WERI-Rb-1 (cell line): ENCODE results near the gene MYBBP1A.

Experiments used
- DNase-seq: peaks from one replicate; pipeline ENCODE4 v3.0.0-alpha.2; 2020
- H3K27ac ChIP-seq: fragments of 250-450 bp; sonication (Bioruptor Pico); 2 replicates; pipeline ENCODE4 v1.5.1; 2020; ENCODE audit warnings: mild to moderate bottlenecking, moderate library complexity
- H3K27me3 ChIP-seq: fragments of 250-450 bp; sonication (Bioruptor Pico); 2 replicates; pipeline ENCODE4 v1.5.1; 2021; ENCODE audit warnings: mild to moderate bottlenecking, low read depth, moderate library complexity; ENCODE audit not compliant: insufficient read depth, severe bottlenecking
- H3K36me3 ChIP-seq: fragments of 250-450 bp; sonication (Bioruptor Pico); 2 replicates; pipeline ENCODE4 v1.5.1; 2020; ENCODE audit warnings: mild to moderate bottlenecking, moderate library complexity
- H3K4me3 ChIP-seq: 2 replicates; pipeline ENCODE4 v1.5.1; 2011; ENCODE audit warnings: low read depth, mild to moderate bottlenecking, control low read depth, low read length
- H3K9me3 ChIP-seq: fragments of 250-450 bp; sonication (Bioruptor Pico); 2 replicates; pipeline ENCODE4 v1.5.1; 2021; ENCODE audit warnings: mild to moderate bottlenecking, moderate library complexity; ENCODE audit not compliant: severe bottlenecking
- TF ChIP-seq, protein P1 (sequence below): IDR thresholded peaks from 2 replicates; pipeline ENCODE4 v1.5.1; 2011; ENCODE audit warnings: low read depth, mild to moderate bottlenecking, control low read depth, inconsistent platforms, low read length

MYBBP1A gene

DNA sequence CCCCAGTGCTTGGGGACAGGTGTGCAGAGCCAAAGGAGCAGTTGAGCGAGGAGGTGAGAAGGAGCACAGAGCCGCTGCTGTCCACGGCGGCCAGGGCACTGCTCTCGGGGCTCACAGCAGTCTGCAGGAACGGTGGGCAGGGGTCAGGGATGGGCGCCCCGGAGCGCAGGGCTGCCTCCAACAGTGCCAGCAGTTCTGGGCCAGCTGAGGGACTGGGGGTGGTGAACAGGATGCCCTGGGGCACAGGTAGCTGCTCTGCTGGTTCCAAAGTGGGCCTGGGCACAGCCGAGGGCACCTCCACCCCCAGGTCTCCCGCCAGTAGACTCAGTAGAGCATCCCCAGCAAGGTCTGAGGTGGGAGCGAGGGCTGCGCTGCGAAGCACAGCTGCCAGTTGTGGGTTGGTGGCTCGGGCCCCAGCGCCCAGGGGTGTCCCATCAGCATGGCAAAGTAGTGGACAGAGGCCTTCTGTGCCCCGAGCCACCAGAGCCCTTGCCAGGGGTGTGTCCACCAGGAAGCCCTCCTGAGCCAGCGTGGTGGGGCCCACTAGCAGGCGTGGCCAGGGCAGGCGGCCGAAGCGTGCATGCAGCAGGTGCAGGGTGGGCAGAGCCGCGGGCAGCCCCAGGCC lies 3.3 kb upstream of the MYBBP1A start:
- TF ChIP-seq, protein P1, sequence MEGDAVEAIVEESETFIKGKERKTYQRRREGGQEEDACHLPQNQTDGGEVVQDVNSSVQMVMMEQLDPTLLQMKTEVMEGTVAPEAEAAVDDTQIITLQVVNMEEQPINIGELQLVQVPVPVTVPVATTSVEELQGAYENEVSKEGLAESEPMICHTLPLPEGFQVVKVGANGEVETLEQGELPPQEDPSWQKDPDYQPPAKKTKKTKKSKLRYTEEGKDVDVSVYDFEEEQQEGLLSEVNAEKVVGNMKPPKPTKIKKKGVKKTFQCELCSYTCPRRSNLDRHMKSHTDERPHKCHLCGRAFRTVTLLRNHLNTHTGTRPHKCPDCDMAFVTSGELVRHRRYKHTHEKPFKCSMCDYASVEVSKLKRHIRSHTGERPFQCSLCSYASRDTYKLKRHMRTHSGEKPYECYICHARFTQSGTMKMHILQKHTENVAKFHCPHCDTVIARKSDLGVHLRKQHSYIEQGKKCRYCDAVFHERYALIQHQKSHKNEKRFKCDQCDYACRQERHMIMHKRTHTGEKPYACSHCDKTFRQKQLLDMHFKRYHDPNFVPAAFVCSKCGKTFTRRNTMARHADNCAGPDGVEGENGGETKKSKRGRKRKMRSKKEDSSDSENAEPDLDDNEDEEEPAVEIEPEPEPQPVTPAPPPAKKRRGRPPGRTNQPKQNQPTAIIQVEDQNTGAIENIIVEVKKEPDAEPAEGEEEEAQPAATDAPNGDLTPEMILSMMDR: no peak

DNA sequence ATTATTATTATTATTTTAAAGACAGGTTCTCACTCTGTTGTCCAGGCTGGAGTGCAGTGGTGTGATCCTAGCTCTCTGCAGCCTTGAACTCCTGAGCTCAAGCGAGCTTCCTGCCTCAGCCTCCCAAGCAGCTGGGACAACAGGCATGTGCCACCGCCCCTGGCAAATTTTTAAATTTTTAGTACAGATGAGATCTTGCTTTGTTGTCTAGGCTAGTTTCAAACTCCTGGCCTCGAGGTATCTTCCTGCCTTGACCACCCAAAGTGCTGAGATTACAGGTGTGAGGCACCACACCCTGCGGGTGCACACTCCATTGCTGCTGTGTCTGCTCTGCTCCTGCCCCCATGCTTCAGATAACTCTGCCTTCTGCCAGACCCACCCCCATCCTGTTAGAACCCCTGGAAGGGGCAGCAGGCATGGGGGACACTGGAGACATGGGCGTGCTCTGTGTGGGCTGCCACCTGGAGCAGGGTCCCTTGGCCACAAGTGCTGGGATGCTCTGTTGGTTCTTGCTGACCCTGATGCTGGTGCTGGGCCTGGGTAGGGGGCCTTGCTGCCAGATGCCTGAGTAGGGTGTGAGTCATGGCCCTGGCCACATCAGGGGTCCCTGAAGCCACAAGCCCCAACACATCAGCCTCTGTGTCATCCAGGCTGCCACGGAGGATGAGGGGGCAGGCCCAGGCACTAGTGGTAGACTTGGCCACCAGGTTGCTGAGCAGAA lies 2.6 kb upstream of the MYBBP1A start:
- TF ChIP-seq, protein P1: no peak
- Histone ChIP-seq H3K27ac (no peak overlapping the region), H3K27me3 (no peaks in the 10 kb centered on the region), H3K36me3 (peaks cover 14% of the 10 kb centered on the region), H3K4me3 (no peak overlapping the region), H3K9me3 (no peaks in the 10 kb centered on the region)
- DNase-seq: no peak

More for the DNA sequence above, 3.3 kb upstream of the MYBBP1A start:
- Histone ChIP-seq H3K27me3 (no peaks in the 10 kb centered on the region), H3K4me3 (no peak overlapping the region), H3K27ac (no peak overlapping the region), H3K9me3 (no peaks in the 10 kb centered on the region), H3K36me3 (peaks cover 7% of the 10 kb centered on the region)
- DNase-seq: no peak

DNA sequence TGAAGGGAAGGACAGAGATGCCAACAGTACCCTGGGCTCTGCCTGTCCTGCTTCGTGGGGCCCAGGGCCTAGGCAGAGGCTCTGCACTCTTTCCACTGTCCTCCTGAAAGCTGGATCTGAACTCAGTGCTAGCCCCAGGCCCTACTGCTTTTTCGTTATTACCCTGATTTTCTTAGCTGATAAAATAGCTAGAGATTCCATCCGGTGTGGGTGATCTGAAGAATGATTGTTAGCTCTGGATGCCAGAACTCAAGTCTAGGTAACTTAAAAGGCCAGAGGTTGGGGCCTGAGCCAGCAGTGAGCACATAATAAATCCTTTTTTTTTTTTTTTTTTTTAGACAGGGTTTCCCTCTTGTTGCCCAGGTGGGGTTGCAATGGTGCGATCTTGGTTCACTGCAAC lies 1.8 kb upstream of the MYBBP1A start:
- Histone ChIP-seq H3K9me3 (no peaks in the 10 kb centered on the region), H3K27me3 (no peaks in the 10 kb centered on the region), H3K27ac (no peak overlapping the region), H3K4me3 (no peak overlapping the region), H3K36me3 (peaks cover 21% of the 10 kb centered on the region)
- DNase-seq: no peak
- TF ChIP-seq, protein P1: no peak

DNA sequence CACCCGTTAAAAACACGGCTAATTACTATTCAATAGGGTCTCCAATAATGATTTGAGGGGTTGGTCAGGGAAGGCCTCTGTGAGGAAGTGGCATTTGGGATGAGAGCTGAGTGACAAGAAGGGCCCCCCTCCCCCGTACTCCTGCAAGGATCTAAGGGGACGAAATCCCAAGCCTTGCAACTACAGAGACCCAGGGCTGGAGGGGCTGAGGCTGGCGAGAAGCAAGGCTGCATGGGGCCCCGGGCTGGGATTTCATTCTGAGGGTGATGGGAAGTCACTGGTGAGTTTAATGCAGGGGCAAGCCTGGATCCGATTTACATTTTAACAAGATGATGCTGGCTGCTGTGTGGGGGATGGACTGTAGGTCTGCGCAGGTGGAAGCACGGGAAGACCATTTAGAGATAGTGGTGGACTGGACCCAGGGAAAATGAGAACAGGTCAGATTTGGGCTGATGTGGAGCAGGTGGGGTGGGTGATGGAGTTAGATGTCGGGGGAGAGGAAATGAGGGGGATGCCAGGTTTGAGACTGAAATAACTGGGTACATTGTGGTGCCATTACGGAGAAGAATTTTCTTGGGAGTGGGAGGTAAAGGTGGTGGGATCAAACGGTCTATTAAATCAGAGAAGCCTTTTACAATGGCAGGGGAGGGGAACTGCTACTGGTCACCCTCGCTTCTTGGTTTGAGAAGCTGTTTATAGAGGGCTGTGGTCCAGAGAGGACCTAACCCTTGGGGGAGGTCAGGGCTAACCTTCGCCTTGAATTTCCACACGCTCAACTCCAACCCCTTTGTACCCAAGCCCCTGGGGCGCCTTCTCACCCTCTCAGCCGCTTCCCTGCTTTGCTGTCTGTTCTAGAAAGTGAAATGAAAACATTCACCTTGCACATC lies 932 bp upstream of the MYBBP1A start:
- DNase-seq: no peak
- H3K36me3 ChIP-seq: peaks cover 29% of the 10 kb centered on the region
- no peaks in the 10 kb centered on the region for H3K27me3 ChIP-seq
- H3K9me3 ChIP-seq: no peaks in the 10 kb centered on the region
- TF ChIP-seq, protein P1: no peak
- H3K4me3 ChIP-seq: peak overlapping the region; percentile 89
- peak overlapping the region; percentile 92 for H3K27ac ChIP-seq

DNA sequence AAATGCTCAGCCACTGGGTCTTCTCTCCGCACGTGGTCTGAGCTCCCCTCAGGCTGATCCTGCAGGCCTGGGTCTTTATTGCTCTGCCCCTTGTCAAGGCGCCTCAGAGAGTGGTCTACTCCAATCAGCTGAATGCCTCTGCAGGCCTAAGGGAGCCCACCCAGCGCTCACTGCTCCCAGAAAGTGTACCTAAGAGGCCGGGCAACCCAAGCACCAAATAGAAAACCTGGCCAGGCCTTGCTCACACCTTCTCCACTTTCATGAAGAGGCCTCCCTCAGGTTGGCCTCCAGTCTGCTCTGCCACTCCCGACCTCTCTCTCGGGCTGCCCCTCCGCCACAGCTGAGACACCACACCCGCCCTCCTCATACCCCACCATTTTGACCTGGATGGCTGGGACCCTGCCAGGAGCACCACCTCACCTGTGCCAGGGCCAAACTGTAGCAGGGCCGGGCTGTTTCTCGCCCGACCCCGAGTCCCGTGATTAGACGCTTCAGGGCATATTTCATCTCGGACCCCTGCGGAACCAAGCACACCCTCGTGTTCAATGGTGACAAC lies 665 bp downstream of the MYBBP1A start:
- no peaks in the 10 kb centered on the region for H3K9me3 ChIP-seq
- H3K36me3 ChIP-seq: peaks cover 44% of the 10 kb centered on the region
- H3K27ac ChIP-seq: peak overlapping the region; percentile 92
- DNase-seq: no peak
- peak overlapping the region; percentile 89 for H3K4me3 ChIP-seq
- TF ChIP-seq, protein P1: no peak
- no peaks in the 10 kb centered on the region for H3K27me3 ChIP-seq
